NT2/D1 (cell line): ENCODE measurements around the gene RHBDD1.

ENCODE experiments used
- SUZ12 ChIP-seq: IDR thresholded peaks from 2 replicates; pipeline ENCODE4 v1.6.1; 2011; ENCODE audit not compliant: insufficient read length, insufficient read depth; ENCODE audit errors: extremely low read depth
- YY1 ChIP-seq: IDR thresholded peaks from 2 replicates; pipeline ENCODE4 v1.6.1; 2011; ENCODE audit not compliant: insufficient read length, insufficient read depth
- ZNF274 ChIP-seq: IDR thresholded peaks from 2 replicates; pipeline ENCODE4 v1.6.1; 2011; ENCODE audit warnings: mild to moderate bottlenecking, low read depth, low read length

DNA sequence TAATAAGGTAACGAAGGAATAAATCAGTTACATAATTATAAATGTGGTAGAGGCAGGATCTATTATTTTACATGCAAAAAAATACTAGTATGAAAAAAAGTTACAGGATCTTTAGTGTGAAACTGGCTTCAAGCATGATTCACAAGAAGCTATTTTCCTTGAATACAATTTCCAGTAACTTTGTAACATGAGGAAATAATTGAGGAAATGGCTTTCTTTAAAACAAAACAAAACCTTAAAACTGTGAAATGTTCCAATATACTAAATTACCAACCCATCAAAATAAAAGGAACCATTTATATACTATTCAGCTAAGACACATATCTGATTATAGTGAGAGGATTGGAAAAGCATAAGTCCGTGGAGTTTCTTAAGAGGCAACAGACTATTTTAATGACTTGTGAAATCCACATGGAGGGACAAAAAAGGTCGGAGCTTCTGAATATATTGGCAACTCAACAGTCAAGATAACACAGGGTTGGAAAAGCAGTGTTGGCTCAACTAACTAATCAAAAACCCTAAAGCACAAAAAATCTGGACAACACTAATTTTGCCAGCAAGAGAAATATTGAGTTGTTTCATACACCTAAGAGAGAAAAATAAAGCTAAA lies 46.9 kb upstream of the RHBDD1 start:
- TF ChIP-seq YY1 (no peak), SUZ12 (no peak), ZNF274 (no peak)
